Caco-2 (cell line): ENCODE measurements around the gene PCGF3. TPM values are rescaled to one million over a fixed set of nuclear protein-coding genes. Genes with fewer than 3 reads are reported as not detected.
A peak's percentile ranks its signal among the peaks of the same experiment; 100 is the strongest.

Experiments
- BruUV-seq: library from RNA; stranded (reverse); fragments of 400-500 nt; replicated peaks from 2 replicates; lab custom pipeline; 2021; lab: Mats Ljungman, UMichigan
- CTCF ChIA-PET: fragments of 300-600 bp; sonication (Branson Sonifier 250); formaldehyde crosslinking; loops from one replicate; lab custom pipeline; 2022; ENCODE audit warnings: antibody characterized with exemption; lab: Charles Lee
- POLR2A ChIA-PET: fragments of 300-600 bp; sonication (Branson Sonifier 250); formaldehyde crosslinking; loops from one replicate; lab custom pipeline; 2022; ENCODE audit warnings: antibody characterized with exemption; lab: Charles Lee
- DNase-seq, 2 experiments: peaks; one replicate each; pipeline versions ENCODE4 v3.0.0 to v3.0.0-alpha.2; 2020 to 2022
- H3K27me3 ChIP-seq: replicated peaks from 2 replicates; pipeline ENCODE4 v1.6.0; 2011; ENCODE audit warnings: low read length; ENCODE audit not compliant: control insufficient read depth, insufficient read depth
- H3K36me3 ChIP-seq: 2 replicates; pipeline ENCODE4 v1.5.1; 2011; ENCODE audit warnings: low read length; ENCODE audit not compliant: control insufficient read depth, insufficient read depth
- H3K4me1 ChIP-seq: fragments of 250-450 bp; sonication (Bioruptor Pico); 2 replicates; pipeline ENCODE4 v1.5.1; 2020; ENCODE audit warnings: mild to moderate bottlenecking
- H3K4me3 ChIP-seq: 2 replicates; pipeline ENCODE4 v1.5.1; 2011; ENCODE audit warnings: low read depth, mild to moderate bottlenecking, control low read depth, low read length
- H3K9me3 ChIP-seq: fragments of 250-450 bp; sonication (Bioruptor Pico); 2 replicates; pipeline ENCODE4 v1.5.1; 2020; ENCODE audit warnings: mild to moderate bottlenecking, moderate library complexity
- H3K27ac Mint-ChIP-seq: one replicate; pipeline ENCODE4 v1.8.0; 2022; ENCODE audit warnings: mixed read lengths; ENCODE audit not compliant: unreplicated experiment
- H3K27me3 Mint-ChIP-seq: one replicate; pipeline ENCODE4 v1.8.0; 2022; ENCODE audit warnings: mixed read lengths; ENCODE audit not compliant: insufficient read depth, unreplicated experiment
- H3K36me3 Mint-ChIP-seq: one replicate; pipeline ENCODE4 v1.8.0; 2022; ENCODE audit warnings: mild to moderate bottlenecking, mixed read lengths; ENCODE audit not compliant: insufficient read depth, unreplicated experiment
- H3K4me1 Mint-ChIP-seq: one replicate; pipeline ENCODE4 v1.8.0; 2022; ENCODE audit warnings: low read depth, mixed read lengths; ENCODE audit not compliant: unreplicated experiment
- H3K4me3 Mint-ChIP-seq: one replicate; pipeline ENCODE4 v1.8.0; 2022; ENCODE audit warnings: mild to moderate bottlenecking, moderate library complexity, mixed read lengths; ENCODE audit not compliant: unreplicated experiment
- H3K9me3 Mint-ChIP-seq: one replicate; pipeline ENCODE4 v1.8.0; 2022; ENCODE audit warnings: mixed read lengths; ENCODE audit not compliant: unreplicated experiment
- intact Hi-C: fragments of 100-400 bp; cut with micrococcal nuclease; formaldehyde crosslinking; loops from one replicate; pipeline ENCODE4 v1.10.0; 2022; ENCODE audit not compliant: unreplicated experiment
- total RNA-seq: library from RNA; stranded (reverse); gene quantifications from 2 replicates; pipeline ENCODE4 v1.2.3, GENCODE V29; 2022
- TF ChIP-seq, protein P1 (sequence below), 2 experiments: fragments of 200-600 bp in 1 of 2; IDR thresholded peaks; 1 replicate in 1 of 2; 2 replicates in 1 of 2; pipeline versions ENCODE4 v1.5.1 to v1.8.0; 2011 to 2022; ENCODE audit warnings: antibody characterized with exemption in 1 of 2, control low read depth in 1 of 2, inconsistent platforms in 1 of 2, low read depth in 1 of 2, low read length in 1 of 2, mild to moderate bottlenecking in 1 of 2, moderate library complexity in 1 of 2; ENCODE audit not compliant: insufficient read depth in 1 of 2, severe bottlenecking in 1 of 2, unreplicated experiment in 1 of 2

Gene PCGF3
- total RNA-seq, 1 experiment from 2014 or later = 38.0 TPM

DNA sequence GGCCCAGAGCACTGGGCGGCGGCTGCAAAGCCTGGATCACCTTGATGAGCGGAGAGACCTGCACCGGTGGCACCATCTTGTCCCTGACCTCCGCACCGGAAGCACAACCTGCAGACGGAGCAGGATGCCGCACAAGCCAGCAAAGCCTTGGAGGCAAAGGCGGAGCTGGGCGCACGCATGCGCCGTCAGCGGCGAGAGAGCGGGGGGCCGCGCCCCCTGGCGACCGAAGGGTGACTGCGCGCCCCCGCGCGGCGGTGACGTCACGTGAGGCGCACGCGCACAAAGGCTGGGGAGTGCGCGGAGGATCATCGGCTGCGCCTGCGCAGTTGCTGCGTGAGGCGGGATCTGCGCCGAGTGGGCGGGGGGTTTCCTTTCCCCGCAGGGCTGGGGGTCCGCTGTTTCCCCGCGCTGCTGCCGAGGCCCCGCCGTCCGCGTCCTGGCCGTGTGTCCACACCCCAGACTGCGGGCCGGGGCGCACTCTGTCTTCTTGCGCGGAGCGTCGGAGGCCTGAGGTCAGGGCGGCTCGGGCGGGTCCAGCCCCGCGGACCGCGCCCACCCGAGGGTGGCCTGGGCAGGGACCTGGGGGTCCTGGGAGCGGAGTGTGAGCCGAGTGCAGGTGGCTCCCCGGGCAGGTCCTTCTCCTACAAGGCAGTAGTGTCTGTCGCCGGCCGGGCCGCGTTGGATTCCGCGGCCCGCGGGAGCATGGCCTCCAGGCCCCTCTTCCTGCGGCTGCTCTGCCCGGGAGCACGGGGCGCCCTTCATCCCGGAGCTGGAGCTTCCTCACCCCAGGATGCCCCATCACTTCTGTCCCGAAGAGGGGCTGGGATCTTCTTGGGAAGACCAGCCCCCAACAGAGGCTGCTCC is 31.2 kb upstream of the PCGF3 start, which contains the start of the genes ATP5ME and MYL5:
Gene ATP5ME (minus strand): TSS at position 105 of the 864 bp plus-strand sequence. CDS start 29 bp downstream, at position 76.
Gene MYL5 (plus strand): TSS at position 371 of the 864 bp plus-strand sequence. CDS start 3,485 bp downstream, outside the sequence.
- H3K36me3 ChIP-seq = peaks cover 2% of the 10 kb centered on the region; the same call in 1 of the 2 replicates
- Mint-ChIP-seq H3K9me3 (no peaks in the 10 kb centered on the region), H3K27ac (peak within 1 kb of the TSS; percentile 85), H3K4me1 (peaks cover 5% of the 10 kb centered on the region), H3K27me3 (no peaks in the 10 kb centered on the region), H3K36me3 (peaks cover 42% of the 10 kb centered on the region), H3K4me3 (peak within 1 kb of the TSS; percentile 80)
- H3K27me3 ChIP-seq = no peaks in the 10 kb centered on the region
- DNase-seq = peak; percentile 95 to 96
- TF ChIP-seq, protein P1, sequence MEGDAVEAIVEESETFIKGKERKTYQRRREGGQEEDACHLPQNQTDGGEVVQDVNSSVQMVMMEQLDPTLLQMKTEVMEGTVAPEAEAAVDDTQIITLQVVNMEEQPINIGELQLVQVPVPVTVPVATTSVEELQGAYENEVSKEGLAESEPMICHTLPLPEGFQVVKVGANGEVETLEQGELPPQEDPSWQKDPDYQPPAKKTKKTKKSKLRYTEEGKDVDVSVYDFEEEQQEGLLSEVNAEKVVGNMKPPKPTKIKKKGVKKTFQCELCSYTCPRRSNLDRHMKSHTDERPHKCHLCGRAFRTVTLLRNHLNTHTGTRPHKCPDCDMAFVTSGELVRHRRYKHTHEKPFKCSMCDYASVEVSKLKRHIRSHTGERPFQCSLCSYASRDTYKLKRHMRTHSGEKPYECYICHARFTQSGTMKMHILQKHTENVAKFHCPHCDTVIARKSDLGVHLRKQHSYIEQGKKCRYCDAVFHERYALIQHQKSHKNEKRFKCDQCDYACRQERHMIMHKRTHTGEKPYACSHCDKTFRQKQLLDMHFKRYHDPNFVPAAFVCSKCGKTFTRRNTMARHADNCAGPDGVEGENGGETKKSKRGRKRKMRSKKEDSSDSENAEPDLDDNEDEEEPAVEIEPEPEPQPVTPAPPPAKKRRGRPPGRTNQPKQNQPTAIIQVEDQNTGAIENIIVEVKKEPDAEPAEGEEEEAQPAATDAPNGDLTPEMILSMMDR (IDR thresholded peaks at IDR 0.05; ENCODE audit: insufficient read depth in 1 of 2, low read depth in 1 of 2, low read length in 1 of 2, severe bottlenecking in 1 of 2, unreplicated experiment in 1 of 2) = peak; percentile 55 to 80
- POLR2A ChIA-PET = interaction anchor here (1.0 kb wide), 1 partner anchor 107 kb away, joined by 8 read pairs; no protein-coding TSS in a partner anchor
- no peaks in the 10 kb centered on the region for H3K9me3 ChIP-seq
- TSS peak; percentile 31 for BruUV-seq
- peaks cover 4% of the 10 kb centered on the region; the same call in 1 of the 2 replicates for H3K4me1 ChIP-seq
- CTCF ChIA-PET = interaction anchor here (0.5 to 1.5 kb wide), 6 partner anchors 10 to 410 kb away, joined by 3 to 6 read pairs (median 3); no protein-coding TSS in a partner anchor
- intact Hi-C loops = no loop called here
- H3K4me3 ChIP-seq = peak within 1 kb of the TSS; percentile 96

DNA sequence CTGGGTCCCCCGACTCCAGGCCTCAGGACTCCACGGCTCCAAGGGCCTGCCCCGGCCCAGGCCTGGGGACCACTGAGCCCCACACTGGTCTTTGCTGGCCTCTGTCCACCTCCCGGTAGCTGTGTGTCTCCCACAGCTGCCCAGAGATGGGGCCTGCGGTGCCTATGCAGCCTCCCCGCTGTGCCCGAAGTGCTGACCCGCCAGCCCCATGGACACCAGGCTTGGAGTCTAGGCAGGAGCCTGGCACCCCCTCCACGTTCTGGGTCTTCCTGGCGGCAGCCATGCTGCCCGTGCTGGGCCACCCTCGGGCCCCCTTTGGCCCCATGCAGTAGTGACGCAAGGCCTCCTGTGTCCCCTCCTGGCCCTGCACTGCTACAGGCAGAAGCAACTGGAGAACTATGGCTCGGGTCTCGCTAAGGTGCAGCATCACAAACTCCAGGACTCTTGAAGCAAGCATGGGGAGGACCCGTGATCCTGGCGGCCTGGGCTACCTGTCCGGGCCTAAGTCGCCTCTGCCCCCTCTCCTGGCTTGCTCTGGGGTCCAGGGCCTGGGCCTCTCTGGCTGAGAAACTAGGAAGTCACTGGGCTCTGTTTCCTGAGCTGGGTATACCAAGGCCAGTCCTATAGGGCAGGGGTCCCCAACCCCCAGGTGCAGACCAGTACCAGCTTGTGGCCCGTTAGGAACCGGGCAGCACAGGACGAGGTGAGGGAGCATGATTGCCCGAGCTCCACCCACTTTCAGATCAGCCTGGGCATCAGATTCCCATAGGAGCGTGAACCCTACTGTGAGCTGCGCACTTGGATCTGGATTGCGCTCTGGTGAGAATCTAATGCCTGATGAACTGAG is 30.4 kb upstream of the PCGF3 start:
- H3K9me3 ChIP-seq = no peaks in the 10 kb centered on the region
- H3K36me3 Mint-ChIP-seq = peaks cover 46% of the 10 kb centered on the region
- POLR2A ChIA-PET = no interaction called here
- peak overlapping the region; percentile 85 for H3K27ac Mint-ChIP-seq
- intact Hi-C loops = no loop called here
- H3K36me3 ChIP-seq = peaks cover 2% of the 10 kb centered on the region; the same call in 1 of the 2 replicates
- no peaks in the 10 kb centered on the region for H3K27me3 Mint-ChIP-seq
- H3K9me3 Mint-ChIP-seq = no peaks in the 10 kb centered on the region
- BruUV-seq = no TSS peak
- TF ChIP-seq, protein P1 (IDR thresholded peaks at IDR 0.05; ENCODE audit: insufficient read depth in 1 of 2, low read depth in 1 of 2, low read length in 1 of 2, severe bottlenecking in 1 of 2, unreplicated experiment in 1 of 2) = no peak
- no peak for DNase-seq
- no peaks in the 10 kb centered on the region for H3K27me3 ChIP-seq
- CTCF ChIA-PET = no interaction called here
- peaks cover 4% of the 10 kb centered on the region; the same call in 1 of the 2 replicates for H3K4me1 ChIP-seq
- H3K4me1 Mint-ChIP-seq = peaks cover 5% of the 10 kb centered on the region
- H3K4me3 ChIP-seq = peak overlapping the region; percentile 96
- peak overlapping the region; percentile 80 for H3K4me3 Mint-ChIP-seq
